Mucosa of rectum (tissue), 2 donors: ENCODE data around the gene ADAMTSL5.

Experiments
- H3K27ac ChIP-seq, 2 donors: one replicate each; pipeline ENCODE4 v1.7.0; 2013; ENCODE audit warnings: inconsistent platforms in 2 of 2, low read depth in 2 of 2, low read length in 2 of 2
- H3K27me3 ChIP-seq, 2 donors: one replicate each; pipeline ENCODE4 v1.7.0; 2013; ENCODE audit warnings: low read length in 2 of 2; ENCODE audit not compliant: control insufficient read depth in 2 of 2, insufficient read depth in 2 of 2
- H3K36me3 ChIP-seq, 2 donors: one replicate each; pipeline ENCODE4 v1.7.0; 2013; ENCODE audit warnings: low read length in 2 of 2; ENCODE audit not compliant: control insufficient read depth in 2 of 2, insufficient read depth in 2 of 2
- H3K4me1 ChIP-seq, 2 donors: one replicate each; pipeline ENCODE4 v1.7.0; 2013; ENCODE audit warnings: low read length in 2 of 2, mild to moderate bottlenecking in 1 of 2; ENCODE audit not compliant: control insufficient read depth in 2 of 2, insufficient read depth in 2 of 2
- H3K4me3 ChIP-seq, 2 donors: one replicate each; pipeline ENCODE4 v1.7.0; 2013; ENCODE audit warnings: low read length in 2 of 2
- H3K9ac ChIP-seq, 2 donors: one replicate each; pipeline ENCODE4 v1.7.0; 2013; ENCODE audit warnings: low read length in 2 of 2, low read depth in 1 of 2, mild to moderate bottlenecking in 1 of 2
- H3K9me3 ChIP-seq, 2 donors: one replicate each; pipeline ENCODE4 v1.7.0; 2013; ENCODE audit warnings: low read length in 2 of 2; ENCODE audit not compliant: control insufficient read depth in 2 of 2
- donor health status: healthy.
- donor health status: Normal muscosa, but diverticular disease.

Gene ADAMTSL5

DNA sequence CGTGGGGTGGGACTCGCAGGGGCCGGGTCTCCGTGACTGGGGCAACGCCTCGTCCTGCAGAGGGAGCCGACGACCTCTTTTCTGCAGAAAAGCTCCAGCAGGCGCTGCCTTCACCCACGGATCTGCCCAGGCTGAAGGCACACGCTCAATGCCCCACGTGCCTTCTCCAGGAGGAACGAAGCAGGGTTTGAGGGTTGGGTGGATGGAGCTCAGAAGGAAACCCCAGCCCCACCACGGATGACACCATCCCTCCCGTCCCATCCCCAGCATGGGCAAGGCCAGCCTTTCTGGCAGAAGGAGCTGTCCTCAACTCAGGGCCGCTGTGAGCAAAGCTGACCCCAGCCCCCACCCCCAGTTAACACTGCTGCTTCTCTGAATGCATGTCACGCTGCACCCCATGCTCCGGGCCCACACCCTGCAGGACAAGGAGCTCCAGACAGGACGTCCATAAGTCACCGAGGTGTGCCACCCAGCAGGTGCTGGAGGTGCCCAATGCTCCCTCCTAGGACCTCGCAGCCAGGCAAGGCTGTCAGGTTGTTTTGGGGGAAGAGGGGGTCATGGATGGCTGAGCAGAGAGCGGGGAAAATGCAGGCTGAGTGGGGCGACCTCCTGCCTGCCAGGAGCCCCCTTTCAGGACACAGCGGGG lies 41.2 kb downstream of the ADAMTSL5 start:
- no peaks in the 10 kb centered on the region for H3K9me3 ChIP-seq
- H3K36me3 ChIP-seq, result peaks cover 3% of the 10 kb centered on the region in 2 donors
- no peak overlapping the region for H3K9ac ChIP-seq
- no peak overlapping the region for H3K27ac ChIP-seq
- H3K27me3 ChIP-seq, result peaks cover 31 to 48% of the 10 kb centered on the region in 2 donors
- no peak overlapping the region for H3K4me3 ChIP-seq
- peaks cover 26 to 35% of the 10 kb centered on the region in 2 donors for H3K4me1 ChIP-seq

DNA sequence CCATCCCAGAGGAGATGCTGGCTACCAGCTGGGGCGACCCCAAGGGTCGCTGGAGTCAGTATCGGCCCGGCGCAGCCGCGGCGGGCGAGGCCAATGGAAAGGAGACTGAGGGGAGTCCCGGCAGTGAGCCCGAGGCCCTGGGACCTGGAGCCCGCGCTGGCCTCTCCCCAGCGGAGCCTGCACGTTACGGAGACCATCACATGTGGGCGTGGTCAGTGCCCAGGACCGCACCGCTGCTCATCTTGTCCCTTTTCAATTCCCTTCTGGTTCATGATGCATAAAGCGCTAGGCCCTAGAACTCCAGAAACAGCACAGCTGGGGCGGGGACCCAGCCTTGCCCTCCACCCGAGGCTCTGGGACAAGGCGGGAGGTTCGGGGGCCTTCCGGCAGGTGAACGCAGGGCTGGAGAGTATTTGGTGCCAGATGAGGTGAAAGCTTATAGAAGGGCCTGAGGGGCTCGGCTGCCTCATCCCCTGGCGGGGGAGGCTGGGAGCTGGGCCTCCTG lies 41.8 kb downstream of the ADAMTSL5 start:
- Histone ChIP-seq H3K9ac (no peak overlapping the region), H3K4me1 (peaks cover 27 to 35% of the 10 kb centered on the region in 2 donors), H3K4me3 (peak overlapping the region; percentile 20 to 48), H3K36me3 (no peaks in the 10 kb centered on the region), H3K27me3 (peaks cover 33 to 49% of the 10 kb centered on the region in 2 donors), H3K27ac (no peak overlapping the region), H3K9me3 (no peaks in the 10 kb centered on the region)

DNA sequence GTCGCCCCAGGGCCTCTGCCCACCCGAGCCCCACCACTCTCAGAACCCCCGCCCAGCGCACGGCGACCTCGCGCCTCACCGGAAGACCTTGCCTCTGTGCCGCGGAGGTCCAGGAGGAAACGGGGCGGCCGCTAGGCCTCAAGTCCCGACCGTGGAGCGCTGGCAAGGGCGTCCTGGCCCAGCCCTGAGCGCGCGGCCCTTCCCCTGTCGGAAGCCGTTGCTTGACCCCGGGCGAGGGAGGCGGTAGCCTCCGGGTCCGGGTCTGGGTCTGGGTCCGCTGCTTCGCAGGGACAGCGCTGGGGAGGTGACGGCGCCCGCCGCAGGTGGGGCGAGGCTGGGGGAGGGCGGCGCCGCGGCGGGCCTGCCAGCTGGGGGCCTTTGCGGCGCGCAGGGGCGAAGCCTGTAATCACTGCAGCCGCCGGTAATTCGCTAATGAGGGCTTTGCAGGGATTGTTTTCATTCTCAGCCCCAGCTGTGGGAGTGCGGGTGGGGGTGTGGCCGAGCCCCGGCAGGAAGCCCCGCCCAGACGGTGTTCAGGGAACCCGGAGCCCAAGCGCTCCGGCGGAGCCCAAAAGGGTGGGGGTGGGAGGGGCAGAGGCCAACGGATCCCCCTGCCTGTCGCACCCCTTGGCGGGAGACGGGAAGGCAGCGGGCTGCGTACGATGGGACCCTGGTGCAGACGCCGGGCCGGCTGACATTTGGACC lies 42.4 kb downstream of the ADAMTSL5 start:
- H3K9ac ChIP-seq, result no peak overlapping the region
- H3K4me1 ChIP-seq, result peaks cover 32 to 35% of the 10 kb centered on the region in 2 donors
- no peaks in the 10 kb centered on the region for H3K9me3 ChIP-seq
- H3K27me3 ChIP-seq, result peaks cover 33 to 54% of the 10 kb centered on the region in 2 donors
- no peak overlapping the region for H3K27ac ChIP-seq
- H3K36me3 ChIP-seq, result no peaks in the 10 kb centered on the region
- H3K4me3 ChIP-seq, result peak overlapping the region; percentile 48 to 55

DNA sequence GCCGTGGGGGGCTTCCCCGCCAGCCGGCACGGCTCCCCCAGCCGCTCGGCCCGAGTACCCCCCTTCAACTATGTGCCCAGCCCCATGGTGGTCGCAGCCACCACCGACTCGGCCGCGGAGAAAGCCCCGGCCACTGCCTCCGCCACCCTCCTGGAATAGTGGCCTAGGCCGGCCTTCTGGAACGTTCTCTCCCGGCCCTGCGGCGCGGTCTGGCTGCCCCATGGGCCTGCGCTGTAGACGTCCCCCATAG lies 42.8 kb downstream of the ADAMTSL5 start:
- no peaks in the 10 kb centered on the region for H3K36me3 ChIP-seq
- H3K27ac ChIP-seq, result no peak overlapping the region
- H3K27me3 ChIP-seq, result peaks cover 33 to 54% of the 10 kb centered on the region in 2 donors
- peaks cover 33 to 35% of the 10 kb centered on the region in 2 donors for H3K4me1 ChIP-seq
- H3K4me3 ChIP-seq, result peak overlapping the region; percentile 41 to 55
- no peak overlapping the region for H3K9ac ChIP-seq
- H3K9me3 ChIP-seq, result no peaks in the 10 kb centered on the region

DNA sequence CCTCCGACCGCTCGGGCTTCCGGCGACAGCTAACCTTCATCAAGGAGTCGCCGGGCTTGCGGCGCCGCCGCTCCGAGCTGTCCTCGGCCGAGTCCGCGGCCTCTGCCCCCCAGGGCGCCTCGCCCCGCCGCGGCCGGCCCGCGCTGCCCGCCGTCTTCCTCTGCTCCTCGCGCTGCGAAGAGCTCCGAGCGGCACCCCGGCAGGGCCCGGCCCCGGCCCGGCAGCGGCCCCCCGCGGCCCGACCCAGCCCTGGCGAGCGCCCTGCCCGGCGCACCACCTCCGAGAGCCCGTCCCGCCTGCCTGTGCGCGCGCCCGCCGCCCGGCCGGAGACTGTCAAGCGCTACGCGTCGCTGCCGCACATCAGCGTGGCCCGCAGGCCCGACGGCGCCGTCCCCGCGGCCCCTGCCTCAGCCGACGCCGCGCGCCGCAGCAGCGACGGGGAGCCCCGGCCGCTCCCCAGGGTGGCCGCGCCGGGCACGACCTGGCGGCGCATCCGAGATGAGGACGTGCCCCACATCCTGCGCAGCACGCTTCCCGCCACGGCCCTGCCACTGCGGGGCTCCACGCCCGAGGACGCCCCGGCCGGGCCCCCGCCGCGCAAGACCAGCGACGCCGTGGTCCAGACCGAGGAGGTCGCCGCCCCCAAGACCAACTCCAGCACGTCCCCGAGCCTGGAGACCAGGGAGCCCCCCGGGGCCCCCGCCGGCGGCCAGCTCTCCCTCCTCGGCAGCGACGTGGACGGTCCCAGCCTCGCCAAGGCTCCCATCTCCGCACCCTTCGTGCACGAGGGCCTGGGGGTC lies 43.4 kb downstream of the ADAMTSL5 start:
- Histone ChIP-seq H3K9ac (no peak overlapping the region), H3K27me3 (peaks cover 33 to 54% of the 10 kb centered on the region in 2 donors), H3K4me3 (peak overlapping the region in 1 of 2 donors; percentile 55), H3K36me3 (no peaks in the 10 kb centered on the region), H3K4me1 (peaks cover 33 to 35% of the 10 kb centered on the region in 2 donors), H3K27ac (no peak overlapping the region), H3K9me3 (no peaks in the 10 kb centered on the region)

DNA sequence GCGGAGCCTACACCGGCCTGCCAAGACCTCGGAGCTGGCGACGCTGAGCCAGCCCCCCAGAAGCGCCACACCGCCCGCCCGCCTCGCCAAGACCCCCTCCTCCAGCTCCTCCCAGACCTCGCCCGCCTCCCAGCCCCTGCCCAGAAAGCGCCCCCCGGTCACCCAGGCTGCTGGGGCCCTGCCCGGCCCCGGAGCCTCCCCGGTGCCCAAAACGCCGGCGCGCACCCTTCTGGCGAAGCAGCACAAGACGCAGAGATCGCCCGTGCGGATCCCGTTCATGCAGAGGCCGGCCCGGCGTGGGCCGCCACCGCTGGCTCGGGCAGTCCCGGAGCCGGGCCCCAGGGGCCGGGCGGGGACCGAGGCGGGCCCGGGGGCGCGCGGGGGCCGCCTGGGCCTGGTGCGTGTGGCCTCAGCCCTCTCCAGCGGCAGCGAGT lies 44.0 kb downstream of the ADAMTSL5 start:
- Histone ChIP-seq H3K4me1 (peaks cover 33 to 35% of the 10 kb centered on the region in 2 donors), H3K9me3 (no peaks in the 10 kb centered on the region), H3K27me3 (peaks cover 33 to 54% of the 10 kb centered on the region in 2 donors), H3K36me3 (no peaks in the 10 kb centered on the region), H3K27ac (no peak overlapping the region), H3K4me3 (no peak overlapping the region), H3K9ac (no peak overlapping the region)

DNA sequence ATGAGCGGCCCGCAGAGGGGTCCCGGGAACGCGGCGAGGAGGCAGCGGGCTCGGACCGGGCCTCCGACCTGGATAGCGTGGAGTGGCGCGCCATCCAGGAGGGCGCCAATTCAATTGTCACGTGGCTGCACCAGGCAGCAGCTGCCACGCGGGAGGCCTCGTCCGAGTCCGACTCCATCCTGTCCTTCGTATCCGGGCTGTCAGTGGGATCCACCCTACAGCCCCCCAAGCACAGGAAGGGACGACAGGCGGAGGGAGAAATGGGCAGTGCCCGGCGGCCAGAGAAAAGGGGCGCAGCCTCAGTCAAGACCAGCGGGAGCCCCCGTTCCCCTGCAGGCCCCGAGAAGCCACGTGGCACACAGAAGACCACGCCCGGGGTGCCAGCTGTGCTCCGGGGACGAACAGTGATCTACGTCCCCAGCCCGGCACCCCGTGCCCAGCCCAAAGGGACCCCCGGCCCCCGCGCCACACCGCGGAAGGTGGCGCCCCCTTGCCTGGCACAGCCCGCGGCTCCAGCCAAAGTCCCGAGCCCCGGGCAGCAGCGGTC lies 44.5 kb downstream of the ADAMTSL5 start:
- Histone ChIP-seq H3K9me3 (no peaks in the 10 kb centered on the region), H3K27me3 (peaks cover 33 to 54% of the 10 kb centered on the region in 2 donors), H3K36me3 (no peaks in the 10 kb centered on the region), H3K4me1 (peaks cover 33 to 35% of the 10 kb centered on the region in 2 donors), H3K9ac (no peak overlapping the region), H3K27ac (no peak overlapping the region), H3K4me3 (no peak overlapping the region)

DNA sequence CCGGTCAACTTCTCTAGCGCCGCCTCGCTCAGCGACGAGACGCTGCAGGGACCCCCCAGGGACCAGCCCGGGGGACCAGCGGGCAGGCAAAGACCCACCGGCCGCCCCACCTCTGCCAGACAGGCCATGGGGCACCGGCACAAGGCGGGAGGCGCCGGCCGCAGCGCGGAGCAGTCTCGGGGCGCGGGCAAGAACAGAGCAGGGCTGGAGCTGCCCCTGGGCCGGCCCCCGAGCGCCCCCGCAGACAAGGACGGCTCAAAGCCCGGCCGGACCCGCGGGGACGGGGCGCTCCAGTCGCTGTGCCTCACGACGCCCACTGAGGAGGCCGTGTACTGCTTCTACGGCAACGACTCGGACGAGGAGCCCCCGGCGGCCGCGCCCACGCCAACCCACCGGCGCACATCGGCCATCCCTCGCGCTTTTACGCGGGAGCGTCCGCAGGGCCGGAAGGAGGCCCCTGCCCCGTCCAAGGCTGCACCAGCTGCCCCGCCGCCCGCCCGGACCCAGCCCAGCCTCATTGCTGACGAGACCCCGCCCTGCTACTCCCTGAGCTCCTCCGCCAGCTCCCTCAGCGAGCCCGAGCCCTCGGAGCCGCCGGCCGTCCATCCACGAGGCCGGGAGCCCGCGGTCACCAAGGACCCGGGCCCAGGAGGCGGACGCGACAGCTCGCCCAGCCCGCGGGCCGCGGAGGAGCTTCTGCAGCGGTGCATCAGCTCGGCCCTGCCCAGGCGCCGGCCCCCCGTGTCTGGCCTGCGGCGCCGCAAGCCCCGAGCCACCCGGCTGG lies 45.1 kb downstream of the ADAMTSL5 start:
- no peak overlapping the region for H3K4me3 ChIP-seq
- H3K9ac ChIP-seq, result no peak overlapping the region
- H3K27ac ChIP-seq, result no peak overlapping the region
- H3K36me3 ChIP-seq, result no peaks in the 10 kb centered on the region
- no peaks in the 10 kb centered on the region for H3K9me3 ChIP-seq
- peaks cover 33 to 35% of the 10 kb centered on the region in 2 donors for H3K4me1 ChIP-seq
- peaks cover 29 to 52% of the 10 kb centered on the region in 2 donors for H3K27me3 ChIP-seq

DNA sequence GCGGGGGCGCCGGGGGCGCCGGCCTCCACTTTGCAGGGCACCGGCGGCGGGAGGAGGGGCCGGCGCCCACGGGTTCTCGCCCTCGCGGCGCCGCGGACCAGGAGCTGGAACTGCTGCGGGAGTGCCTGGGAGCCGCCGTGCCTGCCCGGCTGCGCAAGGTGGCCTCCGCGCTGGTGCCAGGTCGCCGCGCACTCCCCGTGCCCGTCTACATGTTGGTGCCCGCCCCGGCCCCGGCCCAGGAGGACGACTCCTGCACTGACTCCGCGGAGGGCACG lies 45.7 kb downstream of the ADAMTSL5 start:
- H3K27ac ChIP-seq, result no peak overlapping the region
- H3K4me1 ChIP-seq, result peaks cover 33 to 35% of the 10 kb centered on the region in 2 donors
- no peak overlapping the region for H3K4me3 ChIP-seq
- no peaks in the 10 kb centered on the region for H3K9me3 ChIP-seq
- H3K9ac ChIP-seq, result no peak overlapping the region
- H3K27me3 ChIP-seq, result peaks cover 25 to 47% of the 10 kb centered on the region in 2 donors
- no peaks in the 10 kb centered on the region for H3K36me3 ChIP-seq
